Esophagus squamous epithelium (tissue), 5 donors: ENCODE results near the gene SEPTIN3. TPM values are rescaled to one million over a fixed set of nuclear protein-coding genes. Genes with fewer than 3 reads are reported as not detected.

Experiments
- DNase-seq: peaks from one replicate; lab custom pipeline; 2025; lab: John Stamatoyannopoulos, UW
- H3K27ac ChIP-seq, 4 donors: fragments of 200-600 bp; sonication (generic); one replicate each; pipeline ENCODE4 v1.5.1; 2016 to 2019; ENCODE audit warnings: mild to moderate bottlenecking in 1 of 4
- H3K27me3 ChIP-seq, 4 donors: fragments of 200-600 bp; sonication (generic); 1 replicate in 3 of 4; 2 replicates in 1 of 4; pipeline versions ENCODE4 v1.5.1 to v1.6.0; 2017 to 2021; ENCODE audit warnings: antibody characterized with exemption in 1 of 4
- H3K36me3 ChIP-seq, 3 donors: fragments of 200-600 bp; sonication (generic); one replicate each; pipeline ENCODE4 v1.5.1; 2016 to 2019
- H3K4me1 ChIP-seq, 3 donors: fragments of 200-600 bp; sonication (generic); one replicate each; pipeline ENCODE4 v1.5.1; 2017 to 2019
- H3K4me3 ChIP-seq, 4 donors: fragments of 200-600 bp; sonication (generic); 1 replicate in 3 of 4; 2 replicates in 1 of 4; pipeline ENCODE4 v1.5.1; 2016 to 2019; ENCODE audit warnings: mild to moderate bottlenecking in 2 of 4, moderate library complexity in 1 of 4
- H3K9me3 ChIP-seq, 3 donors: fragments of 200-600 bp; sonication (generic); one replicate each; pipeline ENCODE4 v1.5.1; 2016 to 2019
- POLR2A ChIP-seq, 4 donors: fragments of 450-650 bp; IDR thresholded peaks; one replicate each; pipeline ENCODE4 v1.6.1; 2017; ENCODE audit warnings: antibody characterized with exemption in 4 of 4, mild to moderate bottlenecking in 4 of 4, moderate library complexity in 3 of 4
- WGBS, 2 donors: methylation state at CpG; one replicate each; pipeline ENCODE4 v1.1.5; 2018; 5-methylcytosine and 5-hydroxymethylcytosine counted together
- intact Hi-C: fragments of 100-400 bp; cut with DNase I; formaldehyde crosslinking; loops from one replicate; pipeline ENCODE4 v1.15.0; 2022
- total RNA-seq, 4 donors: library from RNA; depleted of rRNA; stranded (reverse); fragments of >200 nt; gene quantifications; one replicate each; pipeline ENCODE4 v1.1.0, GENCODE V29; 2016
- TF ChIP-seq, protein P1 (sequence below), 6 experiments: fragments of 450-650 bp in 4 of 6; fragments of 200-600 bp in 2 of 6; sonication (generic) in 2 of 6; IDR thresholded peaks; one replicate each; pipeline ENCODE4 v1.5.1; 2016 to 2019; ENCODE audit warnings: antibody characterized with exemption in 6 of 6, mild to moderate bottlenecking in 4 of 6, moderate library complexity in 4 of 6
- donor health status: DM: yes; HTN: yes; CAD: no.

The SEPTIN3 gene
- total RNA-seq, 4 donors from 2014 or later, result 0.04 to 1.1 (median 0.34) TPM

- Histone ChIP-seq H3K27me3 (no peaks in the 10 kb centered on the region), H3K4me3 (peak overlapping the region in 3 of 4 donors; percentile 30 to 57 (median 30)), H3K36me3 (no peaks in the 10 kb centered on the region), H3K27ac (no peak overlapping the region), H3K9me3 (no peaks in the 10 kb centered on the region), H3K4me1 (peaks cover 6 to 10% (median 8%) of the 10 kb centered on the region in 3 donors)
- 50 to 65% methylated on average over 2 to 11 of the region's 23 CpGs for WGBS, 2 donors
- no peak for DNase-seq
- intact Hi-C loops, result loop anchor here (10.0 kb wide), 1 partner anchor 497 kb away; no protein-coding TSS in a partner anchor
- TF ChIP-seq POLR2A (IDR thresholded peaks at IDR 0.05), result no peak
These were observed 11.2 kb upstream of the SEPTIN3 start for GRCh38 chr22:41957941-41958556.

- intact Hi-C loops, result no loop called here
- Histone ChIP-seq H3K27me3 (no peaks in the 10 kb centered on the region), H3K4me1 (no peaks in the 10 kb centered on the region), H3K9me3 (no peaks in the 10 kb centered on the region), H3K27ac (no peak overlapping the region), H3K36me3 (no peaks in the 10 kb centered on the region), H3K4me3 (no peak overlapping the region)
- no peak for DNase-seq
- TF ChIP-seq, protein P1, sequence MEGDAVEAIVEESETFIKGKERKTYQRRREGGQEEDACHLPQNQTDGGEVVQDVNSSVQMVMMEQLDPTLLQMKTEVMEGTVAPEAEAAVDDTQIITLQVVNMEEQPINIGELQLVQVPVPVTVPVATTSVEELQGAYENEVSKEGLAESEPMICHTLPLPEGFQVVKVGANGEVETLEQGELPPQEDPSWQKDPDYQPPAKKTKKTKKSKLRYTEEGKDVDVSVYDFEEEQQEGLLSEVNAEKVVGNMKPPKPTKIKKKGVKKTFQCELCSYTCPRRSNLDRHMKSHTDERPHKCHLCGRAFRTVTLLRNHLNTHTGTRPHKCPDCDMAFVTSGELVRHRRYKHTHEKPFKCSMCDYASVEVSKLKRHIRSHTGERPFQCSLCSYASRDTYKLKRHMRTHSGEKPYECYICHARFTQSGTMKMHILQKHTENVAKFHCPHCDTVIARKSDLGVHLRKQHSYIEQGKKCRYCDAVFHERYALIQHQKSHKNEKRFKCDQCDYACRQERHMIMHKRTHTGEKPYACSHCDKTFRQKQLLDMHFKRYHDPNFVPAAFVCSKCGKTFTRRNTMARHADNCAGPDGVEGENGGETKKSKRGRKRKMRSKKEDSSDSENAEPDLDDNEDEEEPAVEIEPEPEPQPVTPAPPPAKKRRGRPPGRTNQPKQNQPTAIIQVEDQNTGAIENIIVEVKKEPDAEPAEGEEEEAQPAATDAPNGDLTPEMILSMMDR (IDR thresholded peaks at IDR 0.05), result no peak
- TF ChIP-seq POLR2A (IDR thresholded peaks at IDR 0.05), result no peak
- WGBS, 2 donors, result 67 to 73% methylated on average over 7 to 9 of the region's 9 CpGs
These were observed 5.7 kb upstream of the SEPTIN3 start for GRCh38 chr22:41963453-41964111.

- H3K27me3 ChIP-seq, result peaks cover 0 to 2% (median 0%) of the 10 kb centered on the region in 4 donors
- no peaks in the 10 kb centered on the region for H3K36me3 ChIP-seq
- 43 to 60% methylated on average over 3 to 4 of the region's 5 CpGs for WGBS, 2 donors
- no peak overlapping the region for H3K27ac ChIP-seq
- intact Hi-C loops, result no loop called here
- TF ChIP-seq POLR2A (IDR thresholded peaks at IDR 0.05), result no peak
- TF ChIP-seq, protein P1 (IDR thresholded peaks at IDR 0.05), result no peak
- H3K4me3 ChIP-seq, result no peak overlapping the region
- H3K9me3 ChIP-seq, result no peaks in the 10 kb centered on the region
- no peaks in the 10 kb centered on the region for H3K4me1 ChIP-seq
- no peak for DNase-seq
These were observed 5.1 kb upstream of the SEPTIN3 start for GRCh38 chr22:41964112-41964491.

- no peaks in the 10 kb centered on the region for H3K36me3 ChIP-seq
- no peak overlapping the region for H3K4me3 ChIP-seq
- 88 to 89% methylated on average over 2 of the region's 2 CpGs for WGBS, 2 donors
- TF ChIP-seq POLR2A (IDR thresholded peaks at IDR 0.05), result no peak
- TF ChIP-seq, protein P1 (IDR thresholded peaks at IDR 0.05), result no peak
- intact Hi-C loops, result no loop called here
- H3K9me3 ChIP-seq, result no peaks in the 10 kb centered on the region
- H3K27ac ChIP-seq, result no peak overlapping the region
- H3K27me3 ChIP-seq, result peaks cover 0 to 17% (median 0%) of the 10 kb centered on the region in 4 donors
- no peak for DNase-seq
- peaks cover 0 to 4% (median 0%) of the 10 kb centered on the region in 3 donors for H3K4me1 ChIP-seq
These were observed 3.0 kb upstream of the SEPTIN3 start for GRCh38 chr22:41966225-41966606.

DNA sequence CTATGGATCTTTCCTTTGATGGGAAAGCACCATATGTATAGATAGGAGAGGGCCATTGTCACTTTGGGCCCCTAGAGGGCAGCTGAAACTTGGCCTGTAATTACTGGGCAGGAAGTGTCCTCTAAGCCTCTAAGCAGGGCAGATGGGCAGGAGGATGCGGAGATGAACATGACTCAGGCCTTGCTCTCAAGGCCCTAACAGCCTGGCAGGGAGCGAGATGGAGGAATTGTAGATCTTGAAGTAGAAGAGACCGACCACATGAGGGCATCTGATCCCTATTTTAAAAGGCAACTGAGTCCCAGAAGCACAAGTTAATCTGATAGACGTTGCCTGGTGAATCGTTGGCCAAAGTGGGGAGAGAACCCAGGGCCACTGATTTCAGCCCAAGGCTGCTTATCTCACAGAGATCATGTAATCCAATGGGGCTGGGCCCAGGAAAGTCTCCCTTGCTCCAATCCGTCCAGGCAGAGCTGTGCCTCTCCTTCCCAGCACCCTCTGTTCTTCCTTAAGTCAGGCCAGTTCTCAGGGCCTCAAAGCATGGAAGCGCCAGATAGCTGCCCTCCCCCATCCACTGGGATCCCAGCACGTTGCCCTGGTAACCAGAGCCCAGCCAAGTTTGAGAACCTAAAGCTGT lies 2.5 kb upstream of the SEPTIN3 start:
- WGBS, 2 donors, result 19 to 34% methylated on average over 6 to 8 of the region's 8 CpGs
- Histone ChIP-seq H3K27me3 (peaks cover 0 to 22% (median 0%) of the 10 kb centered on the region in 4 donors), H3K36me3 (no peaks in the 10 kb centered on the region), H3K4me1 (peaks cover 0 to 4% (median 0%) of the 10 kb centered on the region in 3 donors), H3K27ac (no peak overlapping the region), H3K9me3 (no peaks in the 10 kb centered on the region), H3K4me3 (no peak overlapping the region)
- TF ChIP-seq, protein P1 (IDR thresholded peaks at IDR 0.05), result peak in 3 of 6 experiments; percentile 25 to 53 (median 34)
- TF ChIP-seq POLR2A (IDR thresholded peaks at IDR 0.05), result no peak
- DNase-seq, result no peak
- intact Hi-C loops, result no loop called here
